NCI-H2196 (cell line): ENCODE measurements around the gene CAPN15.

Source experiments
- DNase-seq: peaks from one replicate; lab custom pipeline; 2025; ENCODE audit not compliant: unreplicated experiment; lab: John Stamatoyannopoulos, UW

CAPN15 gene

GRCh38 chr16:525123-525519, 2.4 kb upstream of the CAPN15 start:
- DNase-seq, result no peak

DNA sequence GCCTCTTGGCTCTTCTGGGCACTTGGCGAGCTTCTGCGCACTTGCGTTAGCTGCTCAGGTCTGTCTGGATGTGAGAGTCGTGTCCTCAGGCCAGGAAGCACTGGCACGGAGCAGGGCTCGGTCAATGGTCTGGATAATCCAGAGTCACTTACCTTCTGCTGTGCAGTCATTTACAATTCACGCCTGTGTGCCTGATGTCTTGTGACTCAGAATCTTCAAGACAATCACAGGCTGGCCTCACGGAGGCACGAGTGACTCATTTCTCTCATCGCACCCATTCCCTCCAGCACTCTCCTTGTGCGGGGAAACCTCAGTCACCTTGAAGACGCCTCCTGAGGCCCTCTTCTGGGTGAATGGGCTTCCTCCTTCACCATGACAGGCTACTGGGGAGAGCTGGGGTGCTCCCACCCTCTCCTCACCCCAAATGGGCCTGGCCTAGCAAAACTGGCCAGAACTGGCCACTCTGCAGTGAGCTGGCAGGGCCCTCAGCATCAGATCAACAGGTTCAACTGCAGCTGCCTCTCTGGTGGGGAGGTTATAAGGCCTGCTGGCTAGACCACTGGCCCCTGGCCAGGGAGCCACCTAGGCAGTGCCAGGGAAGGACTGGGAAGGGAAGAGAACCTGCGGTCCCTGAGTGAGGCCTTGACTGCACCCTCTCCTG, 1.9 kb upstream of the CAPN15 start:
- peak; percentile 43 for DNase-seq

DNA sequence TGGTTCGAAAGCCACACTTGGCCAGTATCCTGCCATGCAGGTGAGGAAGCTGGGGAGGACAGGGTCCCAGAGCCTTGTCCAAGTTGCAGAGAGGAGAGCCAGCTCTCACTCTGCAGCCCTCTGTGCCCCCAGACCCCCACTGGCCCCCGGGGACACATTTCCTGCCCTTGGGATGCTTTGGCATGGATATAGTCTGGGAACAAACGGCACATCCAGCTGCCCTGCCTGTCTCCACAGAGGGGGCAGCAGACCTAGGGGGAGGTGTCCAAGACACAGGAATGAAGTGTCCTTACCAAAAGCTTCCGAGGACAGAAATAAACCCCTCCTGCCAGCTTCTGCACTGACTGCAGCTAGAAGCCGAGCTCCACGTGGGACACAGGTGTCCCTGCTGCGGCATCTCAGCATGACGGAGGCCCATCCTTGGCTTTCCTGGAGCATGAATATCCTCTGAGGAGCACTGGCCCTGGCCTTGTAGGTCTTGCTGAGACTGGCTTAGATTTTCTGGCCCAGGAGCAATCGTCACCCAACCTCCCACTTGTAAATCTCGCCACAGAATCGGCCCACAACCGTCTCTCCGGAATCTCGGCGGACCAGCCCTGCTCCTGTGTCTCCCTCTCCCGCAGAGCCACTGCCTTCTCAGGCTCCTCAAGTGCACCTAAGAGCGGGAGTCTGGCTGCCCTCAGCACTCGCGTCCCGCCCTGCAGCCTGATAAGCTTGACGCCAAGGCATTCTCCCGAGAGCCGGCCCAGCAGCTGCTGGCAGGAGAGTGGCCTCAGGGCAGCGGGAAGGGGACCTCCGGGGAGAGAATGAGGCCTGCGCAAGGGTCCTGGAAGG, 1.1 kb upstream of the CAPN15 start:
- DNase-seq, result no peak

GRCh38 chr16:528111-529011, 849 bp downstream of the CAPN15 start:
- DNase-seq, result no peak

DNA sequence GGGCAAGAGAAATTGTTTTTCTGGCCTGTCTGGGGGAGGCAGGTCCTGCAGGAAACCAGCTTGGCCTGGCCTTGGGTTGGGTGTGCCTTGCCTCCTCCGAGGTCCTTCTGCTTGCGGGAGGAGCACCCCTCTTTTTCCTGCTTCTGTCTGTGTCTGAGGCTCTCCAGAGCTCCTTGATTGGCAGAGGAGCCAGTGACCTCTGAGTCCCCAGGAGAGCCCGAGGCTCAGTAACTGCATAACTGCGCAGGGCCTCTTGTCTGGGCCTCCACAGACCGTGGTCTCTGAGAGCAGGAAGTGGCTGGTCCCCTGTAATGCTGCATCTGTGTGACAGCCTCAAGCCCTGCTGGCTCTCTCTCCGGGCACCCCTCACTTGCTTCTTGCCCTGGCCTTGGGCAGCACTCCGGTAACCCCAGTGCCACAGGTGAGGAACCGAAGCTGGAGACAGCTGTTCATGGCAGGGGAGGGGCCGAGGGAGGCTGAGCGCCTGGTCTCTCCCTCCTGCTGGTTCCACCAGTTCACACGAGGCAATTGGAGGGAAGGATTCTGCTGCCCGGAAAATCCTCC, 1.6 kb downstream of the CAPN15 start:
- DNase-seq, result no peak

DNA sequence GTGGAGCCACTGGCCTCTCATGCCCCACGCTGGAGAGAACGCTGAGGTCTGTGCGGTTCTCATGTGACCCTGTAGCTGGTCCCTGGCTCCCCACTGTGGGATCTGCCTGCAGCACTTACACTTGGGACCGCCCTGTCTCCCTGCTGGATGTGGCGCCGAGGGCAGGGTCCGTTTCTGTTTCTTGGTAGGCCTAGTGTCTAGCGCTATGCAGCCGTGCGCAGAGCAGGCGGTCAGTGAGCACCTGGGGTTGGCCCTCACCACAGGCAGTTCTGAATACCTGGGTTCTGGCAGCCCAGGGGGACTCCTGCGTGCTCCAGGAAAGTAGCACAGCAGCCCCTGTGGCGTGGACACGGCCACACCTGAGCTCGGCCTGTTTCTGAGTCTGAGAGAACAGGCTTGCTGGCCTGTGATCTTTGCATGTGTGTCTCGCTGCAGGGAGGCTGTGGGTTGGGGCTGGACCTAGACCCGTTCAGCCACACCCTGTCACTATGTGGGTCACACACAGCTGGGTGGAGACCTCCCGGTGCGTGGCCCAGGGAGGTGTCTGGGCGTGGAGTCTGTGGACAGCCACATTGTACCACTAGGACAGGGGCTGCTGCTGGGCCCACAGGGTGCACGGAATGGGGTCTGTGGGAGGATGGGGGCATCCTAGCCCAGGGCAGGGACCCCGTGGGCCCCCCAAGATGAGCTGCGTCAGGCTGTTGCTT, 2.8 kb downstream of the CAPN15 start:
- no peak for DNase-seq

DNA sequence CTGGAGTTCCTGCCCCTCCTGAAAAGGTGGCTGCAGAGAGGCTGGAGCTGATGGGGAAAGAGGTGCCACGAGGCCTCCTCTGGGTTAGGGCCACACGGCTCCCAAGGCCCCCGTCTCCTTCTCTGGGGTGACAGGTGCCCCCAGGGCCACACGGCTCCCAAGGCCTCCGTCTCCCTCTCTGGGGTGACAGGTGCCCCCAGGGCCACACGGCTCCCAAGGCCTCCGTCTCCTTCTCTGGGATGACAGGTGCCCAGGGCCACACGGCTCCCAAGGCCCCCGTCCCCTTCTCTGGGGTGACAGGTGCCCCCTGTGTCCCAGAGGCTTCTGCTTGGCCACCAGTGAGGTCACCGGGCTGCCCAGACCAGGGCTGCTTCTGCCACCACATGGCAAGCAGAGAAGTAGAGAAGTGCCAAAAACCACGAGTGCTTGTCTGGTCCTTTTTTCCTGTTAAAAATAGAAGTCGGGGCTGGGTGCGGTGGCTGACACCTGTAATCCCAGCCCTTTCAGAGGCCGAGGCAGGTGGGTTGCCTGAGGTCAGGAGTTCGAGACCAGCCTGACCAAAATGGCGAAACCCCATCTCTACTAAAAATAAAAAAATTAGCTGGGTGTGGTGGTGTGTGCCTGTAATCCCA, 4.1 kb downstream of the CAPN15 start:
- DNase-seq, result no peak

- no peak for DNase-seq
These were observed 6.0 kb downstream of the CAPN15 start for GRCh38 chr16:533391-534123.

DNA sequence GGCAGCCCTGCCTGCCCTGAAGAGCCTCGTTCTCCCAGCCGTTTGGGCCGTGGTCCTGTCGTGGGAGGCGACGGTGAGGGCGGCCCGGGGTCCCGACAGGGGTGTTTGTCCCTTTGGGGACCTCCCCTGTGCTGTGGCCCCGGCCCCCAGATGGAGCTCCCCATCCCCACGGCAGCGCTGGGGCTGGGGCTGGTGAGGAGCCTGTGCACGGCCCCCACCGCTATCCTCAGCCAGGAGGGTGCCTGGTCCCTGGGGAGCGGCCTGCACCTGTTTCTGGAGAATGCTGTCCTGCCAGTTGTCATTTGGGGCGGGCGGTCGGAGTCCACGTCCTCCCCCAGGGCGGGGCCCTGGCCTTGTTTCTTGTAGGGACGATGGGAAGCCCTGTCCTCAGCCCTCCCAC, 6.6 kb downstream of the CAPN15 start:
- DNase-seq, result no peak

DNA sequence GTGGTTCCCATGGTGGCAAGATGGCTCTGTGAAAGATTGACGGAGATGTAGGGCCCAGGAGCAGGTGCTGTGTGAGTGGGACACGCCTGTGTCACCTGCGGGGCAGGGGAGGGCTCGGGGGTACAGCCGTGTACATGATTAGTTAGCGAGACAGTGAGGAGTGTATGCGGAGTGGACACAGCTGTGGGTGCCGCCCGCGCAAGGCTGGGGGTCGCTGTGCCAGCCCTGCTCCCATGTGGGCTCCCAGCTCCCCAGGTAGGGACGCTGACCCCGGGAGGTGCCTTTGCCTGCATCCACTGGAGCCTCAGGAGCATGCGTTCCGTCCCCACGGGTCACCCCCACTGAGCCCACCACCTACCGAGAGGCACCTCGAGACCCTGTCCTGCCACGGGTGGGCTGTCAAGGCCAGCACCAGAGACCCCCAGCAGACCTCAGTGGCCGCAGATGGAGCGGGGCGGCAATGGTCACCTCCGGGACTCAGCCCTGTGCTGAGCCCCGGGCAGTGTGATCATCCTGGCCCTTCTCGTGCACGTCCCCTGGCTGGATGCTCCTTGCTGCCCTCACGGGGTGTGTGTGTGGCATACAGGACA, 7.4 kb downstream of the CAPN15 start:
- DNase-seq, result no peak

GRCh38 chr16:535446-536405, 8.2 kb downstream of the CAPN15 start:
- DNase-seq, result no peak

- DNase-seq, result no peak
These were observed 9.2 kb downstream of the CAPN15 start for GRCh38 chr16:536746-537145.

GRCh38 chr16:537415-538335, 10.2 kb downstream of the CAPN15 start:
- no peak for DNase-seq

GRCh38 chr16:539901-540530, 12.5 kb downstream of the CAPN15 start:
- DNase-seq, result no peak

DNA sequence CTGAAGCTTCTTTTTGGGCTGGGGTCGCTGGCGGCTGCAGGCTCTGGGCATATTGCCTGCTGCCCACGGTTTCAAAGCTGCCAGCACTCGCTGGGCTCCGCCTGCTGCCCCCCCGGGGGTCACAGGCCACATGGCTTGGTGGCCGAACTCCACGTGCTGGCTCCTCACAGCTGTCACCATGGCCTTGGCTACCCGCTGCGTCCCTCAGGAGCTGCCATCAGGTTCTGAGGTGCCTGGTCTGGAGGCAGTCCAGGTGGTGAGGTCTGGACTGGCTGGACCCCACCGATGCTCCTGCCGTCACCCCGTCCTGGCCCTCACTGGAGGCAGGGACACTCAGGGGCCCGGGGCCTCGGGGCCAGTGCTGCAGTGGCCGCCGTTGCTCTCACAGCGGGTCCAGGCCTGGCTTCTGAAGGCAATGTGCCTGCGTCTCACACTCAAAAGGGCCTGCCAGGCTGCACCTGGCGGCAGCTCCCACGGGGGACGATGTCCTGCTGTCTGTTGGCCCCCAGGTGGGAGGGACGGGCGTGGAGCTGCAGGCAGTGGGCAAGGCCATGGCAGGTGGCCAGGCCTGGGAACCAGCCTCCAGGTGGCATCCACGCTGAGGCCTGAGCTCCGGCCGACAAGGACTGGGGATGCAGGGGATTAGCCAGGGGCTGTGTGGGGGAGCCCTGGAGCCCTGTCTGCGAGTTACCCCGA, 13.3 kb downstream of the CAPN15 start:
- DNase-seq, result no peak
